NCI-H2081 treated with DMSO at 0.1 percent for 48 hours (cell line): ENCODE results near the gene BCL2L11.

Experiments
- DNase-seq: peaks from one replicate; lab custom pipeline; 2025; lab: John Stamatoyannopoulos, UW

The BCL2L11 gene

GRCh38 chr2:111143107-111143842, 22.6 kb downstream of the BCL2L11 start:
- no peak for DNase-seq

DNA sequence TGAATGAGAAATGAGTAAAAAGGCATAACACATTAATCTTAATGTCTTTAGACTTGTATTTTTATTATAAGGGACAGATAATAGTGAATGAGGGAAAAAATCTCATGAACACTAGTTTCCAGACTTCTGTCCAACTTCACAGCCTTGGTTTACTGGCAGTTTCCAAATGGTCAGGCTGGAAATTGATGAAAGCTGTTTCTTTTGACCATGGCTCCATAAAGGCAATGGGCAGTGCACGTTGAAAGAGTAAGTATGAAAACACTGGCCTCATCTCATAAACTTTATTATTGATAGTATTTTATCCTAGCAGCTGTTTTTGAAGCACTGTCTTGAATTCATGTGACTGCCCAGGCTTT, 23.1 kb downstream of the BCL2L11 start:
- no peak for DNase-seq

GRCh38 chr2:111145103-111145760, 24.5 kb downstream of the BCL2L11 start:
- DNase-seq: no peak

GRCh38 chr2:111145951-111146350, 25.2 kb downstream of the BCL2L11 start:
- DNase-seq: no peak

GRCh38 chr2:111148225-111148873, 27.6 kb downstream of the BCL2L11 start:
- DNase-seq: no peak

DNA sequence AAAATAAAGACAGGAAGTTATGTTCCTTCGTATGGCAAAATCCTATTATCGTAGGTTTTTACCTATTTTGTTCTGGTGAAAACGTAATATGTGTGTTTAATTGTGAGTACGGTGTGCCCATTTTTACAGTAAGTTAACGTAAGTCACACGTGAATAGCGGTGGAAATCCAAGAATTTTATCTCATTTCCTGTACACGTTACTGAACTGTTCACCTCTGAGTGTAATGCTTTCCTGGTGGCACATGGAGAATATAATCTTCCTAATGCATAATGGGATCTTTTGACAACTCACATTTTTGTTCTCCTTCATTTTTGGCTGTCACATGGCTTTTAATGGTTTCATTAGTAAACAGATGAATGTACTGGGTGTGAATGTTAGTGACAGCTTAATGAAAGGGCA, 28.2 kb downstream of the BCL2L11 start:
- no peak for DNase-seq

DNA sequence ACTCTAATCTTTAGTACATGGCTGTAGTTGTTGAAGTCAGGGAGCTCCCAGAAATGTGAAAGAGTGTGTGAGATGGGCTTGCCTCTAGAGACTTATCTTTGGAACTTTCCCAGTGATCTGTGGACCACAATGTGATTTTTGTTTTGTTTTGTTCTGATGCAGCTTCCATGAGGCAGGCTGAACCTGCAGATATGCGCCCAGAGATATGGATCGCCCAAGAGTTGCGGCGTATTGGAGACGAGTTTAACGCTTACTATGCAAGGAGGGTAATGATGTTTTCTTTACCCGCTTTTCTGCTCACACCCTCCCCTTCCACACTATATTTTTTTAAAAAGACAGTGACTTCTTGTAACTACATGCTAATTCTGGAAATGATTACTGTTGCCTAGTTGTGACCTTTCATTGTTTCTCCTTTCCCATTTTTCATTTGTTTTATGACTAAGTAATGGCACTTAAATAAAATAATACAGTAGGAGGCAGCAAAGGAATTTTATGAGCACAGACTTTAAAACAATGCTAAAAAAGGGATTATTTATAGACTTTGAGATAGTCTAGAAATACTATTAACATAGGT, 29.3 kb downstream of the BCL2L11 start:
- DNase-seq: no peak

DNA sequence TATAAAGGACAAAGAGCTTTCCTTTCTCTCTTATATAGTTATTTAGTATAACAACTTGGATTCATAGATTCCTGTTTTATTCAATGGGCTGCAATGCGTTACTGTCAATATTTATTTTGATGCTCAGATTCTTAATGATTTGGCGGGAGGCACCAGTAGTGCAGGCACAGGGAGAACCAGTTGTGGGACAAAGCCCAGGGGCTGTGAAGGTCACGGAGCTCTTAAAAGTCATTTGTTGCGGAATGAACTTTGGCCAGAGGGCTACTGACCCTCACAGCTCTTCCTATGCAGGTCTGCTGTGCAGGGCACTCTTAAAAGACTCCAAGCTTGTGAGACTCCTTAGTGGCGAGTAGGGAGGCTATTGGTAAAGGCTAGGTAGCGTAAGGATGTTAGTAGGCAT, 34.0 kb downstream of the BCL2L11 start:
- DNase-seq: no peak

- no peak for DNase-seq
Observed at GRCh38 chr2:111155610-111156009, 34.9 kb downstream of the BCL2L11 start.

DNA sequence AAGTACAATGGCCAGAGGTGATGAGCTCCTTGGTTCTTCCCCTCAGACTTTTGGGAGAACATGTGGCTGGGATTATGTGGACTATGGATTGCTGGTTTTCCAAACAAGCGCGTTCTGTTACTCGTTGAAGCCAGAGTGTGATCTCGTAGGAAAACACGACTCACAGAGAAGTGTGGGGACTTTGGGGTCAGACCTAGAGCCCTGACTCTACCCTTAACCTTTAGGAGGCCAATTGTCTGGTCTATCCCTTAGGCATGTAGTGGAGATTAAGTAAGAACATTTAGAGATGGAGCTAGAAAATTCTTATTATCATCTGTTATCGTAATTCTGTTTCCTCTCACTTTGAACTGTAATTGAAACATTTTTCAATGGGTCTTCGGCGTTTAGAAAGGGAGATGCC, 35.8 kb downstream of the BCL2L11 start:
- DNase-seq: no peak

DNA sequence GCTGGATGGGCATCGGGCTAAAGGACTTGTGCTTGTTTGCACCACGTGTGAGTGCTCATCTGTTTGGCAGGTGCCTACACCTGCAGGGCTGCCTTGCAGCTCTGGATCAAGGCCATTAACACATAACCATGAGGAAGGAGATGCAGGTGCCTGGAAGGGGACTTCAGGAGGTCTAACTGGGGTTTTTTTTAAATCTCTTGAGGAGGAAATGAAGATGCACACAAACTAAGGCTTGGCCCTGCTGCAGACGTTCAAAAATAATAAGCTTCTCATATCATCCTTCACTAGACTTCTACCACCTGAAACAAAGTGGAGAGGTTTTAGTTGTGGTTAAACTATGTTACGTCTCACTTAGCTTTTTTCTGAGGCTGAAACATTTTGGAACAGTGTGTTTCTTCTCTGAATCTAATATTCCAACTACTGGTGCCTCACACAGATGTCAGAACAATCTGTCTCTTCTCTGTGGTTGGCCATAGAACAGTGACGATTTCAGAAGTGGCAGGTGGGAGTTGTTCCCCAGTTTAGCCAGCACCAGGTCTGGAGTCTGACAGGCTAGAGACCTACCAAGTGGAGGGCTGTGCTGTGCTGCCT, 36.5 kb downstream of the BCL2L11 start:
- DNase-seq: no peak

GRCh38 chr2:111157798-111158197, 37.1 kb downstream of the BCL2L11 start:
- no peak for DNase-seq

GRCh38 chr2:111159641-111160040, 38.9 kb downstream of the BCL2L11 start:
- no peak for DNase-seq

GRCh38 chr2:111160758-111161157, 40.0 kb downstream of the BCL2L11 start:
- DNase-seq: no peak

- peak; percentile 85 for DNase-seq
Observed at GRCh38 chr2:111161971-111162370, 41.3 kb downstream of the BCL2L11 start.

GRCh38 chr2:111162718-111163331, 42.1 kb downstream of the BCL2L11 start:
- DNase-seq: no peak

GRCh38 chr2:111164078-111164477, 43.4 kb downstream of the BCL2L11 start:
- DNase-seq: no peak

GRCh38 chr2:111165084-111165483, 44.4 kb downstream of the BCL2L11 start:
- no peak for DNase-seq

GRCh38 chr2:111166115-111166514, 45.4 kb downstream of the BCL2L11 start:
- no peak for DNase-seq

- DNase-seq: no peak
Observed at GRCh38 chr2:111167076-111167862, 46.6 kb downstream of the BCL2L11 start.

DNA sequence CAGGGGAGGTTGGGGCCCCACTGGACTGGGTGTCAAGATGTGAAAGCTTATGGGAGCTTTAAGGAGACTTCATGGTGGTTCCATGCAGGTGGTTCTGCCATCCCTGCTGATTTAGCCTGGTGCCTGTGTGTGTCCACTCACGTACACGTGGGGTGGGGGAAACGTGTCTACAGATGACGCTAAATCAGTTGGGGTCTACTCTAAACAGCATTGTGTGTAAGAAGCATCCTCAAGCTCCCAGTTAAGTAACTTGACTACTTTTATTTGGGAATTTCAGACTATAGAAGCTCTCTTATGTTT, 47.1 kb downstream of the BCL2L11 start:
- no peak for DNase-seq
